Measurements from ENCODE around the gene MITF.

DNA sequence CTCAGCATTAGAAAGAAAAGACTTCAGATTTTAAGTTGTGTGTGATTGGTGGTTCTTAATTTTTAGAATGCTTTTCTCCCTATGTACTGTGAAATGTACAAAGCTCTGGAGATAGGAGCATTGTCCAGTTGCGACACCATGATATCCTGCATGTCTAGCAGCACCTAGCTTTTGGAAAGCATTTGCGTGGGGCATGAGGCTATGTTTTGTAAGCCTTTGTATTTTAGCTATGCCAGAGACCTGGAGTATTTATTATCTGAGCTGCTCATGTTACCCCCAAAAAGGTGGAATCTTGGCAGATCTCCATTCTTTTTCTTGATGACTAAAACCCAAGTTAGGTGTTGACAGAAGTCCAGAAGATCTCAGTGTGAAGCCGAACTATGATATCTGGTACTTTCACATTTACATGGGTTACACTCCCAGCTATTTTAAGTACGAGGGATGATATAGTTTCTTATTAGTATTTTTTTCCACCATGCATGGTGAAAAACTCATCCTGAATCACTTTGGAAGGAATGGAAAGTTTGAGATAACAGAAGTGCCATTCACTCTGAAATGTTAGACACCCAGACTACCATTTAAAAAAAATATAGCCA lies 133.6 kb downstream of the MITF start:
- TF ChIP-seq, protein P1, sequence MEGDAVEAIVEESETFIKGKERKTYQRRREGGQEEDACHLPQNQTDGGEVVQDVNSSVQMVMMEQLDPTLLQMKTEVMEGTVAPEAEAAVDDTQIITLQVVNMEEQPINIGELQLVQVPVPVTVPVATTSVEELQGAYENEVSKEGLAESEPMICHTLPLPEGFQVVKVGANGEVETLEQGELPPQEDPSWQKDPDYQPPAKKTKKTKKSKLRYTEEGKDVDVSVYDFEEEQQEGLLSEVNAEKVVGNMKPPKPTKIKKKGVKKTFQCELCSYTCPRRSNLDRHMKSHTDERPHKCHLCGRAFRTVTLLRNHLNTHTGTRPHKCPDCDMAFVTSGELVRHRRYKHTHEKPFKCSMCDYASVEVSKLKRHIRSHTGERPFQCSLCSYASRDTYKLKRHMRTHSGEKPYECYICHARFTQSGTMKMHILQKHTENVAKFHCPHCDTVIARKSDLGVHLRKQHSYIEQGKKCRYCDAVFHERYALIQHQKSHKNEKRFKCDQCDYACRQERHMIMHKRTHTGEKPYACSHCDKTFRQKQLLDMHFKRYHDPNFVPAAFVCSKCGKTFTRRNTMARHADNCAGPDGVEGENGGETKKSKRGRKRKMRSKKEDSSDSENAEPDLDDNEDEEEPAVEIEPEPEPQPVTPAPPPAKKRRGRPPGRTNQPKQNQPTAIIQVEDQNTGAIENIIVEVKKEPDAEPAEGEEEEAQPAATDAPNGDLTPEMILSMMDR (IDR thresholded peaks at IDR 0.05; ENCODE audit: insufficient read depth, low read depth, low read length): no peak
- no peak for TF ChIP-seq EZH2 (IDR thresholded peaks at IDR 0.05; ENCODE audit: insufficient read depth, low read length)
